ENCODE measurements around the gene B4GALNT3.

Gene B4GALNT3

GRCh38 chr12:449203-449602 lies 10.5 kb upstream of the B4GALNT3 start:
- no peak for DNase-seq (ENCODE audit: insufficient read length, low spot score)
- TF ChIP-seq, protein P1, sequence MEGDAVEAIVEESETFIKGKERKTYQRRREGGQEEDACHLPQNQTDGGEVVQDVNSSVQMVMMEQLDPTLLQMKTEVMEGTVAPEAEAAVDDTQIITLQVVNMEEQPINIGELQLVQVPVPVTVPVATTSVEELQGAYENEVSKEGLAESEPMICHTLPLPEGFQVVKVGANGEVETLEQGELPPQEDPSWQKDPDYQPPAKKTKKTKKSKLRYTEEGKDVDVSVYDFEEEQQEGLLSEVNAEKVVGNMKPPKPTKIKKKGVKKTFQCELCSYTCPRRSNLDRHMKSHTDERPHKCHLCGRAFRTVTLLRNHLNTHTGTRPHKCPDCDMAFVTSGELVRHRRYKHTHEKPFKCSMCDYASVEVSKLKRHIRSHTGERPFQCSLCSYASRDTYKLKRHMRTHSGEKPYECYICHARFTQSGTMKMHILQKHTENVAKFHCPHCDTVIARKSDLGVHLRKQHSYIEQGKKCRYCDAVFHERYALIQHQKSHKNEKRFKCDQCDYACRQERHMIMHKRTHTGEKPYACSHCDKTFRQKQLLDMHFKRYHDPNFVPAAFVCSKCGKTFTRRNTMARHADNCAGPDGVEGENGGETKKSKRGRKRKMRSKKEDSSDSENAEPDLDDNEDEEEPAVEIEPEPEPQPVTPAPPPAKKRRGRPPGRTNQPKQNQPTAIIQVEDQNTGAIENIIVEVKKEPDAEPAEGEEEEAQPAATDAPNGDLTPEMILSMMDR (IDR thresholded peaks at IDR 0.05; ENCODE audit: insufficient read depth, missing control alignments): no peak
- FAIRE-seq: no peak

GRCh38 chr12:450438-450837 lies 9.3 kb upstream of the B4GALNT3 start:
- DNase-seq (ENCODE audit: insufficient read length, low spot score): no peak
- no peak for FAIRE-seq
- TF ChIP-seq, protein P1 (IDR thresholded peaks at IDR 0.05; ENCODE audit: insufficient read depth, missing control alignments): no peak

GRCh38 chr12:452667-453210 lies 7.0 kb upstream of the B4GALNT3 start:
- TF ChIP-seq, protein P1 (IDR thresholded peaks at IDR 0.05; ENCODE audit: insufficient read depth, missing control alignments): no peak
- FAIRE-seq (no peak), DNase-seq (ENCODE audit: insufficient read length, low spot score) (no peak)

DNA sequence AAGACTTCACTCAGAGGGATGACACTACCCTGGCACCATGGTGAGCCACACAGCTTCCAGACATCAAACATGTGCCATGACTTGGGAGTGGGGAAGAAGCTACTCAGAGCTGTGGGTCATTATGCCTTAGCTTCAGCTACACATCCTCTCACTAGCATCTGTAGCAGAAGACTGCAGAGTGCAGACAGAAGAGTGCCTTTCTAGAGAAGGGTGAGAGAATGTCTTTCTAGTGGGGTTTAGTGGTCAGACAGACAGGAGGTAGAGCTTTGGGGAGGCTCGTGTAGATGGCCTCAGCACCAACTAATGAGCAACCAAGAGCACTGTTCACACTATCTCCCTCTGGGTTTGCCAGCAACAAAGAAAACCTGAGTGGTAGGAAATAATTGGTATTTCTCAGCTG lies 4.9 kb upstream of the B4GALNT3 start:
- DNase-seq (ENCODE audit: insufficient read length, low spot score) (no peak), FAIRE-seq (no peak)
- TF ChIP-seq, protein P1 (IDR thresholded peaks at IDR 0.05; ENCODE audit: insufficient read depth, missing control alignments): no peak

- no peak for FAIRE-seq
- DNase-seq (ENCODE audit: insufficient read length, low spot score): no peak
- TF ChIP-seq, protein P1 (IDR thresholded peaks at IDR 0.05; ENCODE audit: insufficient read depth, missing control alignments): no peak
Measured at GRCh38 chr12:455821-456220, 3.9 kb upstream of the B4GALNT3 start.

- FAIRE-seq: no peak
- DNase-seq (ENCODE audit: insufficient read length, low spot score): no peak
- TF ChIP-seq, protein P1 (IDR thresholded peaks at IDR 0.05; ENCODE audit: insufficient read depth, missing control alignments): no peak
Measured at GRCh38 chr12:457676-458075, 2.1 kb upstream of the B4GALNT3 start.

GRCh38 chr12:459050-459429 lies 699 bp upstream of the B4GALNT3 start:
- no peak for FAIRE-seq

More at GRCh38 chr12:459050-459429, 699 bp upstream of the B4GALNT3 start:
- no peak for DNase-seq (ENCODE audit: insufficient read length, low spot score)
- TF ChIP-seq, protein P1 (IDR thresholded peaks at IDR 0.05; ENCODE audit: insufficient read depth, missing control alignments): no peak

Data from D721Med (cell line).